Fibroblast of skin of abdomen (primary cell): ENCODE results near the gene TCHP.

Experiments
- DNase-seq: peaks from one replicate; pipeline ENCODE4 v3.0.0-alpha.2; 2013

The TCHP gene

GRCh38 chr12:109934026-109934425, 34.0 kb downstream of the TCHP start:
- no peak for DNase-seq

GRCh38 chr12:109937371-109937770, 37.3 kb downstream of the TCHP start:
- DNase-seq = no peak

- DNase-seq = no peak
These were observed 38.9 kb downstream of the TCHP start for GRCh38 chr12:109938947-109939346.

- DNase-seq = no peak
These were observed 39.4 kb downstream of the TCHP start for GRCh38 chr12:109939504-109939903.

- DNase-seq = no peak
These were observed 40.4 kb downstream of the TCHP start for GRCh38 chr12:109940339-109940923.

GRCh38 chr12:109943811-109944210, 43.7 kb downstream of the TCHP start:
- DNase-seq = no peak

GRCh38 chr12:109944561-109945359, 44.7 kb downstream of the TCHP start:
- DNase-seq = no peak

GRCh38 chr12:109946505-109946904, 46.4 kb downstream of the TCHP start:
- peak; percentile 60 for DNase-seq

GRCh38 chr12:109946913-109947312, 46.8 kb downstream of the TCHP start:
- no peak for DNase-seq

GRCh38 chr12:109947521-109947920, 47.4 kb downstream of the TCHP start:
- DNase-seq = peak; percentile 72

- no peak for DNase-seq
These were observed 48.3 kb downstream of the TCHP start for GRCh38 chr12:109948368-109948767.

- DNase-seq = peak; percentile 76
These were observed 49.0 kb downstream of the TCHP start for GRCh38 chr12:109949089-109949488.

- no peak for DNase-seq
These were observed 50.6 kb downstream of the TCHP start for GRCh38 chr12:109950625-109951024.

GRCh38 chr12:109951136-109951535, 51.1 kb downstream of the TCHP start:
- DNase-seq = peak; percentile 90

GRCh38 chr12:109951751-109952150, 51.7 kb downstream of the TCHP start:
- peak; percentile 74 for DNase-seq

GRCh38 chr12:109952160-109952858, 52.2 kb downstream of the TCHP start:
- DNase-seq = no peak

- no peak for DNase-seq
These were observed 52.8 kb downstream of the TCHP start for GRCh38 chr12:109952873-109953272.

GRCh38 chr12:109953656-109954055, 53.6 kb downstream of the TCHP start:
- DNase-seq = no peak

- no peak for DNase-seq
These were observed 58.3 kb downstream of the TCHP start for GRCh38 chr12:109958374-109958773.

- no peak for DNase-seq
These were observed 59.5 kb downstream of the TCHP start for GRCh38 chr12:109959411-109960093.

- DNase-seq = no peak
These were observed 61.1 kb downstream of the TCHP start for GRCh38 chr12:109961201-109961600.

GRCh38 chr12:109961612-109962011, 61.5 kb downstream of the TCHP start:
- no peak for DNase-seq

- DNase-seq = no peak
These were observed 62.3 kb downstream of the TCHP start for GRCh38 chr12:109962398-109962797.
